ENCODE results near the gene PRDM2.

Gene PRDM2

DNA sequence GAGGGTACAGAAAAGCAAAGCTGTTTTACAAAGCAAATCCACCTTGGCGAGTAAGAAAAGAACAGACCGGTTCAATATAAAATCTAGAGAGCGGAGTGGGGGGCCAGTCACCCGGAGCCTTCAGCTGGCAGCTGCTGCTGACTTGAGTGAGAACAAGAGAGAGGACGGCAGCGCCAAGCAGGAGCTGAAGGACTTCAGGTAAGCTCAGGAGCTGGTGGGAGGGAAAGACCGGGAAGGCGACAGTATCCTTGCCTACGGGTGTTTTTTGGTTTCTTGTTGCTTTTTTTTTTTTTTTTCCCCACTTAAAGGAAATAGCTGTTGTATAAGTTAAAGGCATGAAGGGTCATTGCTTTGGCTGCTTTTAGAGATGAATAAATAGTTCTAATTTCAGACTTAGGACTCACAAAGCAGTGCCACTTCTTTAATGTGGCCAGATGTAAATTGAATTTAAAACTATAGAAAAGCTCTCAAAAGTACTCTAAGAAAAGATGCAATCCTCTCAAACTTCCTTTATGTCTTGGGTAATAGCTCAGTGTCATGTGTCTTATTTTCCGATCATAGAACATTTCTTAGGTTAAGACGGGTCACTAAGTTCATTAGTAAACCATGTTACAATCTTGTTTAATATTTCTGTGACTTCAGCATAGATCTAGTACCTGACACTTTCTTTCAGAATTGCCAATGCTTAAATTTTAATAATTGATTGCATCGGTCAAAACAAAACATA lies 82.8 kb downstream of the PRDM2 start:
- Histone ChIP-seq H3K36me3 (peaks cover 60% of the 10 kb centered on the region), H3K27ac (no peak overlapping the region), H3K4me3 (ENCODE audit: low read depth, low read length) (no peak overlapping the region), H3K27me3 (ENCODE audit: insufficient read depth, low read depth, severe bottlenecking) (no peaks in the 10 kb centered on the region), H3K9me3 (ENCODE audit: severe bottlenecking) (no peaks in the 10 kb centered on the region)
- TF ChIP-seq, protein P1, sequence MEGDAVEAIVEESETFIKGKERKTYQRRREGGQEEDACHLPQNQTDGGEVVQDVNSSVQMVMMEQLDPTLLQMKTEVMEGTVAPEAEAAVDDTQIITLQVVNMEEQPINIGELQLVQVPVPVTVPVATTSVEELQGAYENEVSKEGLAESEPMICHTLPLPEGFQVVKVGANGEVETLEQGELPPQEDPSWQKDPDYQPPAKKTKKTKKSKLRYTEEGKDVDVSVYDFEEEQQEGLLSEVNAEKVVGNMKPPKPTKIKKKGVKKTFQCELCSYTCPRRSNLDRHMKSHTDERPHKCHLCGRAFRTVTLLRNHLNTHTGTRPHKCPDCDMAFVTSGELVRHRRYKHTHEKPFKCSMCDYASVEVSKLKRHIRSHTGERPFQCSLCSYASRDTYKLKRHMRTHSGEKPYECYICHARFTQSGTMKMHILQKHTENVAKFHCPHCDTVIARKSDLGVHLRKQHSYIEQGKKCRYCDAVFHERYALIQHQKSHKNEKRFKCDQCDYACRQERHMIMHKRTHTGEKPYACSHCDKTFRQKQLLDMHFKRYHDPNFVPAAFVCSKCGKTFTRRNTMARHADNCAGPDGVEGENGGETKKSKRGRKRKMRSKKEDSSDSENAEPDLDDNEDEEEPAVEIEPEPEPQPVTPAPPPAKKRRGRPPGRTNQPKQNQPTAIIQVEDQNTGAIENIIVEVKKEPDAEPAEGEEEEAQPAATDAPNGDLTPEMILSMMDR (IDR thresholded peaks at IDR 0.05; ENCODE audit: low read depth, low read length), result no peak
- no peak for DNase-seq

DNA sequence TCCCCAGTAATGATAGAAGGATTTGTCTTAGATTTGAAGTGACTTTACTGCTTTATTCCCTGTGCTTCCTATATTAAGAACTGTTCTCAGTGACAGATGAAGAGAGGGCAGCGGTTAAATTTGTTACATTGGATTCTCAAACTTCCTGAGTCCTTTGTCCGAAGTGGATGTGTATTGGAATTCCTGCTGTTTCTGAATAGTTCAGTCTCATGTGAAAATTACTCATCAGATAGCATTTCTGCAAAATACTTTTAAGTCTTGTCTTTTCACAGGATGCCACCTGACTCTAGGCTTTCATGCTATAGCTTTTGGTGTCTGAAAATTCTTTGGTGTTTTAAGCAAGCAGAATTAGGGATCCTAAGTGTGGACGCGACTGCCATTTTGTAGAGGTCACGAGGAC lies 83.6 kb downstream of the PRDM2 start:
- no peaks in the 10 kb centered on the region for H3K27me3 ChIP-seq (ENCODE audit: insufficient read depth, low read depth, severe bottlenecking)
- H3K9me3 ChIP-seq (ENCODE audit: severe bottlenecking), result no peaks in the 10 kb centered on the region
- no peak overlapping the region for H3K4me3 ChIP-seq (ENCODE audit: low read depth, low read length)
- TF ChIP-seq, protein P1 (IDR thresholded peaks at IDR 0.05; ENCODE audit: low read depth, low read length), result no peak
- no peak for DNase-seq
- H3K36me3 ChIP-seq, result peaks cover 53% of the 10 kb centered on the region
- no peak overlapping the region for H3K27ac ChIP-seq

DNA sequence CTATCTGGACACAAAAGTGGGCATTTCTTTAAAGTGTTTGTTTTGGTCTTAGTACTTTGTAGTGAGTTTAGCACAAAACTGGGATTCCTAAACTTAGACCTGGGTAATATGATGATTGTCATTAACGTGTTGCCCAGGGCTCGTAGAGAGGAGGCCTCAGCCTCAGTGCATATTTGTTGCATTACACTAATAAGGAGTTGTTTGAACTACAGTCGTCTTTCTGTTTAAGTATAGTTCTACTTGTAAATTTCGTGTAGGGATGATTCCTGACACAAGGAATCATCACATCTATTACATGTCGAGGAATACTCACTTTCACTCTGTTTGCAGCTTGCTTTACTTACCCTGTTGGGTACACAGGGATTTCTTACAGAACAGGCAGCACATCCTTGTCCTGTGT lies 85.0 kb downstream of the PRDM2 start:
- Histone ChIP-seq H3K27me3 (ENCODE audit: insufficient read depth, low read depth, severe bottlenecking) (no peaks in the 10 kb centered on the region), H3K9me3 (ENCODE audit: severe bottlenecking) (no peaks in the 10 kb centered on the region), H3K36me3 (peaks cover 39% of the 10 kb centered on the region), H3K4me3 (ENCODE audit: low read depth, low read length) (no peak overlapping the region), H3K27ac (no peak overlapping the region)
- TF ChIP-seq, protein P1 (IDR thresholded peaks at IDR 0.05; ENCODE audit: low read depth, low read length), result no peak
- DNase-seq, result no peak

DNA sequence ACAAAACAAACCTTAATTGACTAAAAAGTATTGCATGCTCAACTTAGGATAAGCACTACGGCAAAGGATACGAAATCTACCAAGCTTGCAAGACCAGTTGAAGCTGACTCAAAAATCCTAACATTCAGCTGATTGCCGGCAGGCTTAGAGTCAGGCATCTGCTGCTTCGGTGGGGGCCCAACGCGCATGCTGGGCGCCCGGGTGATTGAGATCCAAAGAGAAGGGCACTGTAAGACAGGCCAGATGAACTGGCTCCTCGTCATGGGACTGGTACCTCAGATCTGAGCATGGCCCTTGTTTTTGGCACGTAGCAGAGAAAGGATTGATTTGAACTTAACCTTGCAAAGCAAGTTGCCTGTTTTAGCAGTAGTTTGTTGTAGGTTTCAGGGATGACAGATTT lies 86.6 kb downstream of the PRDM2 start:
- H3K9me3 ChIP-seq (ENCODE audit: severe bottlenecking), result no peaks in the 10 kb centered on the region
- peaks cover 27% of the 10 kb centered on the region for H3K36me3 ChIP-seq
- TF ChIP-seq, protein P1 (IDR thresholded peaks at IDR 0.05; ENCODE audit: low read depth, low read length), result no peak
- no peaks in the 10 kb centered on the region for H3K27me3 ChIP-seq (ENCODE audit: insufficient read depth, low read depth, severe bottlenecking)
- DNase-seq, result no peak
- H3K27ac ChIP-seq, result no peak overlapping the region
- no peak overlapping the region for H3K4me3 ChIP-seq (ENCODE audit: low read depth, low read length)

DNA sequence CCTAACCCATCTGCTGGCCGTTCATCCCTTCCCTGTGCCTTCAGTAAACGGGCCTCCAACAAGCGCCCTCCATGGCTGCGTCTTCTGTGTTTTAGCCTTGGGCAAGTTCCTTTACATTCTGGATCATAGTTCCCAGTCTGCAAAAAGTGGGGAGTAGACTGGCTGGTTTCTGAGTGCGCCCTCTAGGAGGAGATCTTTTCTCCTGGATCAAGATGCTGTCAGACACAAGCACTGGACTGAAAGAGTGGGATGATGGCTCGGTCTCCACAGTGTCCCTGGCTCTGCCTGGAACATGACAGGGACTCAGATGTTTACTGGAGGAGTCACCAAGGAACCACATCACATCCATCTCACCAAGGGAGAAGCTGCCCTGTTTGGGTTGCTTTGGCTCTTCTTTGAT lies 88.8 kb downstream of the PRDM2 start:
- Histone ChIP-seq H3K4me3 (ENCODE audit: low read depth, low read length) (no peak overlapping the region), H3K27ac (no peak overlapping the region), H3K36me3 (peaks cover 12% of the 10 kb centered on the region), H3K9me3 (ENCODE audit: severe bottlenecking) (no peaks in the 10 kb centered on the region), H3K27me3 (ENCODE audit: insufficient read depth, low read depth, severe bottlenecking) (no peaks in the 10 kb centered on the region)
- TF ChIP-seq, protein P1 (IDR thresholded peaks at IDR 0.05; ENCODE audit: low read depth, low read length), result no peak; the same call in 1 of the 2 replicates
- no peak for DNase-seq

Measured in WERI-Rb-1 (cell line).